Activated naive CD4-positive, alpha-beta T cell (primary cell): ENCODE data around the gene ARGFX.
"Not testable (repeated sequence)": the region's sequence is repeated elsewhere in the genome, so short reads cannot be mapped to it uniquely, and the experiment has no call there.

Experiments
- DNase-seq, 4 experiments: peaks; one replicate each; lab custom pipeline; 2025; lab: John Stamatoyannopoulos, UW

Gene ARGFX

DNA sequence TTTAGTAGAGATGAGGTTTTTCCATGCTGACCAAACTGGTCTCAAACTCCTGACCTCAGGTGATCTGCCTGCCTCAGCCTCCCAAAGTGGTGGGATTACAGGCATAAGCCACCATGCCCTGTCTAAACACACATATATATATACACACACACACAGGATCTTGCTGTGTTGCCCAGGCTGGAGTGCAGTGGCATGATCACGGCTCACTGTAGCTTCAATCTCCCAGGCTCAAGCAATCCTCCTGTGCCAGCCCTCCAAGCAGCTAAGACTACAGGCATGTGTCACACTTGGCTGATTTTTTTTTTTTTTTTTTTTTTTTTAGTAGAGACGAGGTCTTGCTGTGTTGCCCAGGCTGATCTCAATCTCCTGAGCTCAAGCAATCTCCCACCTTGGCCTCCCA, 32.2 kb downstream of the ARGFX start:
- DNase-seq: not testable (repeated sequence)

DNA sequence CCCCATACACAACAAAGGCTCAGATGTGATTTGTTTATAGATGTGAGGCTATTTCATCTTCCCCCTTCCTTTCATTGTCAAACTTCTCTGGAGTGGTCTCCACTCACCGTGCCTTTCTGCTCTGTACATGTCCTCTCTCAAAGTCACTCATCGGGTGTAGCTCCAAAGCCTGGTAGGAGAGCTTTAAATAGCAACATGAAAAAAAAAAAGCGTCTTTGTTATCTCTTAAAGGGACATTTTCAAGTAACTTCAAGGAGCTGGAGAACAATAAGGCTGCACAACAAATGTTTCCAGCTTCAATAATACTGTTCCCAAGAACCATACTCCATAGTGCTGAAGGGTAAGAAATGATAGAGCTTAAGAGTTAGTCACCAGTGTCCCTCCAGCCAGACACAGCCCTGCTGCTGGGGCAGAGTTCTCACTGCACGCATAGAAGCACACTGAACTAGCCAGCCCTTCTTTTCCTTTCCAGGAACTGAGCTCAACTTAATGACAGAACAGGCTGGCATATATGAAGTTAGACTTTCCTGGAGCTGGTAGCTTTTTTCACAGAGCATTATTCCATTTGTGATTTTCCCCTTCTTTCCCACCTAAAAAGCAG, 33.6 kb downstream of the ARGFX start:
- no peak for DNase-seq

DNA sequence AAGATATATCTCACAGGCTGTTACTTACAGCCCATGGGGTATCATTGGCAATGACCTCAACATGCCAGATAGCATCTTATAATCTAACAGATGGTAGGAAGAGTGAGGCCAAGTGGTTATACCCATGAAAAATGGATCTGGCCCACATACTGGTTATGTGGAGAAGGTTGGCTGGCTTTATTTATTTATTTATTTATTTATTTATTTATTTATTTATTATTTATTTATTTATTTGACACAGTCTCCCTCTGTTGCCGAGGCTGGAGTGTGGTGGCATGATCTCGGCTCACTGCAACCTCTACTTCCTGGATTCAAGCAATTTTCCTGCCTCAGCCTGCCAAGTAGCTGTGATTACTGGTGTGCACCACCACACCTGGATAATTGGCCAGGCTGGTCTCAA, 37.0 kb downstream of the ARGFX start:
- DNase-seq: no peak

DNA sequence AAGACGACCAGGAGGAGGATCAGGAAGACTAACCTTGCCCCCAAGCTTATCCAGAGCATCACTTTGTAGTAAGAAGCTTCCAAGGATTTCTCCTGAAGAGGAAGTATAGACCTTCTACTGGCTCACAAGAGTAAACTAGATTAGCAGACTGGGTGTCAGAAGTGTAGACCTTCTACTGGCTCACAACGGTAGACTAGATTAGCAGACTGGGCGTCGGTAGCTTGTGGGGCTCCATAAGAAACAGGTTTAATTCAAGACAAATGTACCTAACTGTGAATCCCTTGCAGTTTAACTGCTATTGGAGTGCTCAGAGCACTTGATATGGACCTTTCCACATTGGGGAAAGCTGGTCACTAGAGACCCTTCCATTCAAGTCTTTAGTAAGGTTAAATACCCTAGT, 38.4 kb downstream of the ARGFX start:
- DNase-seq: no peak
